Mononuclear cell (primary cell): ENCODE data around the gene GALNT16. TPM values are rescaled to one million over a fixed set of nuclear protein-coding genes. Genes with fewer than 3 reads are reported as not detected.

ENCODE experiments used
- H3K27me3 ChIP-seq: 2 replicates; pipeline ENCODE4 v1.6.0; 2011; ENCODE audit warnings: low read length, control low read depth; ENCODE audit not compliant: insufficient read depth
- H3K4me1 ChIP-seq: 2 replicates; pipeline ENCODE4 v1.5.1; 2011; ENCODE audit warnings: mild to moderate bottlenecking, low read length, control low read depth; ENCODE audit not compliant: insufficient read depth
- H3K4me3 ChIP-seq: 2 replicates; pipeline ENCODE4 v1.5.1; 2011; ENCODE audit warnings: mild to moderate bottlenecking, low read length, moderate library complexity
- H3K9me3 ChIP-seq: 2 replicates; pipeline ENCODE4 v1.5.1; 2011; ENCODE audit warnings: low read depth, mild to moderate bottlenecking, control low read depth, low read length
- total RNA-seq: library from RNA; depleted of rRNA; stranded (reverse); fragments of >200 nt; gene quantifications from one replicate; pipeline ENCODE4 v1.2.3, GENCODE V29; 2012

The GALNT16 gene
- total RNA-seq, 1 donor, result not detected

GRCh38 chr14:69325086-69325485, 65.1 kb downstream of the GALNT16 start:
- H3K27me3 ChIP-seq, result no peaks in the 10 kb centered on the region
- H3K4me1 ChIP-seq, result no peaks in the 10 kb centered on the region
- H3K9me3 ChIP-seq, result no peaks in the 10 kb centered on the region
- H3K4me3 ChIP-seq, result no peak overlapping the region

- H3K9me3 ChIP-seq, result no peaks in the 10 kb centered on the region
- no peaks in the 10 kb centered on the region for H3K4me1 ChIP-seq
- no peak overlapping the region for H3K4me3 ChIP-seq
- no peaks in the 10 kb centered on the region for H3K27me3 ChIP-seq
Measured at GRCh38 chr14:69325646-69326265, 65.8 kb downstream of the GALNT16 start.

GRCh38 chr14:69326611-69327010, 66.7 kb downstream of the GALNT16 start:
- Histone ChIP-seq H3K4me1 (no peaks in the 10 kb centered on the region), H3K9me3 (no peaks in the 10 kb centered on the region), H3K27me3 (no peaks in the 10 kb centered on the region), H3K4me3 (no peak overlapping the region)

- Histone ChIP-seq H3K9me3 (no peaks in the 10 kb centered on the region), H3K27me3 (no peaks in the 10 kb centered on the region), H3K4me1 (no peaks in the 10 kb centered on the region), H3K4me3 (no peak overlapping the region)
Measured at GRCh38 chr14:69327507-69327906, 67.5 kb downstream of the GALNT16 start.

- Histone ChIP-seq H3K4me1 (no peaks in the 10 kb centered on the region), H3K9me3 (no peaks in the 10 kb centered on the region), H3K4me3 (no peak overlapping the region), H3K27me3 (no peaks in the 10 kb centered on the region)
Measured at GRCh38 chr14:69328317-69328716, 68.4 kb downstream of the GALNT16 start.

- Histone ChIP-seq H3K4me3 (no peak overlapping the region), H3K27me3 (no peaks in the 10 kb centered on the region), H3K4me1 (no peaks in the 10 kb centered on the region), H3K9me3 (no peaks in the 10 kb centered on the region)
Measured at GRCh38 chr14:69328765-69329164, 68.8 kb downstream of the GALNT16 start.

- Histone ChIP-seq H3K27me3 (no peaks in the 10 kb centered on the region), H3K9me3 (no peaks in the 10 kb centered on the region), H3K4me1 (no peaks in the 10 kb centered on the region), H3K4me3 (no peak overlapping the region)
Measured at GRCh38 chr14:69331206-69331605, 71.2 kb downstream of the GALNT16 start.

GRCh38 chr14:69332782-69333395, 72.9 kb downstream of the GALNT16 start:
- Histone ChIP-seq H3K9me3 (no peaks in the 10 kb centered on the region), H3K27me3 (no peaks in the 10 kb centered on the region), H3K4me3 (no peak overlapping the region), H3K4me1 (no peaks in the 10 kb centered on the region)

GRCh38 chr14:69333791-69334337, 73.9 kb downstream of the GALNT16 start:
- Histone ChIP-seq H3K4me3 (no peak overlapping the region), H3K27me3 (no peaks in the 10 kb centered on the region), H3K9me3 (no peaks in the 10 kb centered on the region), H3K4me1 (no peaks in the 10 kb centered on the region)

GRCh38 chr14:69334576-69334975, 74.6 kb downstream of the GALNT16 start:
- H3K27me3 ChIP-seq, result no peaks in the 10 kb centered on the region
- no peaks in the 10 kb centered on the region for H3K9me3 ChIP-seq
- no peak overlapping the region for H3K4me3 ChIP-seq
- H3K4me1 ChIP-seq, result no peaks in the 10 kb centered on the region

GRCh38 chr14:69335371-69335771, 75.4 kb downstream of the GALNT16 start:
- Histone ChIP-seq H3K27me3 (no peaks in the 10 kb centered on the region), H3K9me3 (no peaks in the 10 kb centered on the region), H3K4me1 (no peaks in the 10 kb centered on the region), H3K4me3 (no peak overlapping the region)

- H3K4me3 ChIP-seq, result no peak overlapping the region
- no peaks in the 10 kb centered on the region for H3K4me1 ChIP-seq
- no peaks in the 10 kb centered on the region for H3K9me3 ChIP-seq
- H3K27me3 ChIP-seq, result no peaks in the 10 kb centered on the region
Measured at GRCh38 chr14:69337984-69338383, 78.0 kb downstream of the GALNT16 start.

- Histone ChIP-seq H3K4me1 (no peaks in the 10 kb centered on the region), H3K9me3 (no peaks in the 10 kb centered on the region), H3K4me3 (no peak overlapping the region), H3K27me3 (no peaks in the 10 kb centered on the region)
Measured at GRCh38 chr14:69339426-69339825, 79.5 kb downstream of the GALNT16 start.

GRCh38 chr14:69342928-69343525, 83.1 kb downstream of the GALNT16 start:
- H3K4me3 ChIP-seq, result no peak overlapping the region
- no peaks in the 10 kb centered on the region for H3K4me1 ChIP-seq
- no peaks in the 10 kb centered on the region for H3K27me3 ChIP-seq
- no peaks in the 10 kb centered on the region for H3K9me3 ChIP-seq

GRCh38 chr14:69344171-69344570, 84.2 kb downstream of the GALNT16 start:
- Histone ChIP-seq H3K9me3 (no peaks in the 10 kb centered on the region), H3K27me3 (no peaks in the 10 kb centered on the region), H3K4me1 (no peaks in the 10 kb centered on the region), H3K4me3 (no peak overlapping the region)
